ENCODE results near the gene CDKN2B-AS1. TPM values are rescaled to one million over a fixed set of nuclear protein-coding genes. Genes with fewer than 3 reads are reported as not detected.

CDKN2B-AS1 gene
- polyA plus RNA-seq, 1 donor (not counting 4 experiments of a cell fraction or from before 2014, with no cell fraction given), result 1.1 TPM

- Histone ChIP-seq H3K9ac (ENCODE audit: control insufficient read depth, extremely low read depth, insufficient read depth, low read length) (no peak overlapping the region), H3K4me1 (ENCODE audit: control insufficient read depth, extremely low read depth, insufficient read depth, low read length) (peaks cover 38% of the 10 kb centered on the region), H3K79me2 (ENCODE audit: control insufficient read depth, insufficient read depth, low read length) (no peaks in the 10 kb centered on the region), H3K4me3 (ENCODE audit: control insufficient read depth in 2 of 3, extremely low read depth in 1 of 3, insufficient read depth in 2 of 3, low read depth in 1 of 3, low read length in 3 of 3) (no peak overlapping the region), H3K4me2 (ENCODE audit: control insufficient read depth, extremely low read depth, insufficient read depth, low read depth, low read length) (no peak overlapping the region), H3K27ac (ENCODE audit: control insufficient read depth, insufficient read depth, low read length) (no peak overlapping the region), H3K27me3 (ENCODE audit: control insufficient read depth, extremely low read depth, insufficient read depth, low read length) (no peaks in the 10 kb centered on the region), H3K9me3 (ENCODE audit: control insufficient read depth, low read depth, low read length) (peaks cover 4% of the 10 kb centered on the region), H3K36me3 (ENCODE audit: control insufficient read depth in 2 of 2, extremely low read depth in 1 of 2, insufficient read depth in 2 of 2, low read length in 2 of 2) (no peaks in the 10 kb centered on the region), H2AFZ (ENCODE audit: control insufficient read depth, low read length) (no peak overlapping the region), H3K9me1 (ENCODE audit: control insufficient read depth, extremely low read depth, insufficient read depth, low read length) (no peaks in the 10 kb centered on the region), H4K20me1 (ENCODE audit: control insufficient read depth, extremely low read depth, insufficient read depth, low read length) (no peaks in the 10 kb centered on the region)
- FAIRE-seq (no peak), DNase-seq (ENCODE audit: low read depth, low spot score) (no peak)
- dilution Hi-C loops (cut with MboI; ENCODE audit: extremely low pct_ligation_motif_present, low sequenced_read_pairs), result loop anchor here (25.0 kb wide), 1 partner anchor 122 kb away; no protein-coding TSS in a partner anchor
- TF ChIP-seq EZH2 (IDR thresholded peaks at IDR 0.05; ENCODE audit: low read length), result no peak
- TF ChIP-seq CTCF (optimal IDR thresholded peaks at IDR 0.05 in 1 of 3, IDR thresholded peaks at IDR 0.05 in 1 of 3, conservative IDR thresholded peaks at IDR 0.05 in 1 of 3; ENCODE audit: extremely low read depth in 1 of 3, insufficient read depth in 2 of 3, low read length in 3 of 3), result no peak
Observed at GRCh38 chr9:22114956-22115355, 120.4 kb downstream of the CDKN2B-AS1 start.

GRCh38 chr9:22116758-22117157 is 122.2 kb downstream of the CDKN2B-AS1 start:
- no peaks in the 10 kb centered on the region for H3K36me3 ChIP-seq (ENCODE audit: control insufficient read depth in 2 of 2, extremely low read depth in 1 of 2, insufficient read depth in 2 of 2, low read length in 2 of 2)
- H3K9ac ChIP-seq (ENCODE audit: control insufficient read depth, extremely low read depth, insufficient read depth, low read length), result no peak overlapping the region
- H3K4me2 ChIP-seq (ENCODE audit: control insufficient read depth, extremely low read depth, insufficient read depth, low read depth, low read length), result no peak overlapping the region
- FAIRE-seq, result peak; percentile 32
- no peaks in the 10 kb centered on the region for H4K20me1 ChIP-seq (ENCODE audit: control insufficient read depth, extremely low read depth, insufficient read depth, low read length)
- dilution Hi-C loops (cut with MboI; ENCODE audit: extremely low pct_ligation_motif_present, low sequenced_read_pairs), result loop anchor here (25.0 kb wide), 1 partner anchor 121 kb away; no protein-coding TSS in a partner anchor
- H3K4me3 ChIP-seq (ENCODE audit: control insufficient read depth in 2 of 3, extremely low read depth in 1 of 3, insufficient read depth in 2 of 3, low read depth in 1 of 3, low read length in 3 of 3), result no peak overlapping the region
- peaks cover 29% of the 10 kb centered on the region for H3K4me1 ChIP-seq (ENCODE audit: control insufficient read depth, extremely low read depth, insufficient read depth, low read length)
- H3K27ac ChIP-seq (ENCODE audit: control insufficient read depth, insufficient read depth, low read length), result no peak overlapping the region
- no peaks in the 10 kb centered on the region for H3K27me3 ChIP-seq (ENCODE audit: control insufficient read depth, extremely low read depth, insufficient read depth, low read length)
- H2AFZ ChIP-seq (ENCODE audit: control insufficient read depth, low read length), result no peak overlapping the region
- peaks cover 4% of the 10 kb centered on the region for H3K9me3 ChIP-seq (ENCODE audit: control insufficient read depth, low read depth, low read length)
- H3K79me2 ChIP-seq (ENCODE audit: control insufficient read depth, insufficient read depth, low read length), result no peaks in the 10 kb centered on the region
- TF ChIP-seq EZH2 (IDR thresholded peaks at IDR 0.05; ENCODE audit: low read length), result no peak
- TF ChIP-seq CTCF (optimal IDR thresholded peaks at IDR 0.05 in 1 of 3, IDR thresholded peaks at IDR 0.05 in 1 of 3, conservative IDR thresholded peaks at IDR 0.05 in 1 of 3; ENCODE audit: extremely low read depth in 1 of 3, insufficient read depth in 2 of 3, low read length in 3 of 3), result no peak
- no peak for DNase-seq (ENCODE audit: low read depth, low spot score)
- H3K9me1 ChIP-seq (ENCODE audit: control insufficient read depth, extremely low read depth, insufficient read depth, low read length), result no peaks in the 10 kb centered on the region

Measured in keratinocyte (primary cell).